ENCODE results near the gene EIF3J.

Gene EIF3J

GRCh38 chr15:44565387-44566154 lies 28.6 kb downstream of the EIF3J start:
- Histone ChIP-seq H3K9me2 (replicated peaks; ENCODE audit: low read depth, low read length) (no peaks in the 10 kb centered on the region), H3K9ac (ENCODE audit: low read depth, low read length, poor library complexity, severe bottlenecking) (no peak overlapping the region), H3K4me2 (ENCODE audit: low read depth, low read length, poor library complexity, severe bottlenecking) (no peak overlapping the region), H3K4me3 (ENCODE audit: low read length, poor library complexity, severe bottlenecking) (no peak overlapping the region), H4K20me1 (ENCODE audit: insufficient read depth, low read length, poor library complexity, severe bottlenecking) (no peaks in the 10 kb centered on the region), H3F3A (ENCODE audit: low read depth) (no peaks in the 10 kb centered on the region), H3K36me3 (ENCODE audit: insufficient read depth, low read length) (peaks cover 78% of the 10 kb centered on the region), H2AFZ (ENCODE audit: low read length) (no peak overlapping the region), H3K27me3 (ENCODE audit: insufficient read depth, low read length, poor library complexity, severe bottlenecking) (no peaks in the 10 kb centered on the region), H3K9me3 (ENCODE audit: insufficient read depth, low read depth, low read length) (peaks cover 9% of the 10 kb centered on the region), H3K79me2 (ENCODE audit: insufficient read depth, low read length) (no peaks in the 10 kb centered on the region), H3K4me1 (ENCODE audit: insufficient read depth, low read length, poor library complexity, severe bottlenecking) (peaks cover 2% of the 10 kb centered on the region)
- TF ChIP-seq EZH2phosphoT487 (IDR thresholded peaks at IDR 0.05; ENCODE audit: borderline replicate concordance) = no peak
- no peak for TF ChIP-seq CTCF (conservative IDR thresholded peaks at IDR 0.05; ENCODE audit: low read length)

- H2AFZ ChIP-seq (ENCODE audit: low read length) = no peak overlapping the region
- peaks cover 9% of the 10 kb centered on the region for H3K9me3 ChIP-seq (ENCODE audit: insufficient read depth, low read depth, low read length)
- no peak for TF ChIP-seq EZH2phosphoT487 (IDR thresholded peaks at IDR 0.05; ENCODE audit: borderline replicate concordance)
- no peak for TF ChIP-seq CTCF (conservative IDR thresholded peaks at IDR 0.05; ENCODE audit: low read length)
- H3K79me2 ChIP-seq (ENCODE audit: insufficient read depth, low read length) = no peaks in the 10 kb centered on the region
- peaks cover 72% of the 10 kb centered on the region for H3K36me3 ChIP-seq (ENCODE audit: insufficient read depth, low read length)
- no peak overlapping the region for H3K4me3 ChIP-seq (ENCODE audit: low read length, poor library complexity, severe bottlenecking)
- H4K20me1 ChIP-seq (ENCODE audit: insufficient read depth, low read length, poor library complexity, severe bottlenecking) = no peaks in the 10 kb centered on the region
- no peak overlapping the region for H3K4me2 ChIP-seq (ENCODE audit: low read depth, low read length, poor library complexity, severe bottlenecking)
- no peaks in the 10 kb centered on the region for H3K9me2 ChIP-seq (replicated peaks; ENCODE audit: low read depth, low read length)
- H3K9ac ChIP-seq (ENCODE audit: low read depth, low read length, poor library complexity, severe bottlenecking) = no peak overlapping the region
- H3K27me3 ChIP-seq (ENCODE audit: insufficient read depth, low read length, poor library complexity, severe bottlenecking) = no peaks in the 10 kb centered on the region
- H3F3A ChIP-seq (ENCODE audit: low read depth) = no peaks in the 10 kb centered on the region
- H3K4me1 ChIP-seq (ENCODE audit: insufficient read depth, low read length, poor library complexity, severe bottlenecking) = no peaks in the 10 kb centered on the region
Observed at GRCh38 chr15:44566155-44566540, 29.2 kb downstream of the EIF3J start.

GRCh38 chr15:44568338-44568737 lies 31.4 kb downstream of the EIF3J start:
- H3F3A ChIP-seq (ENCODE audit: low read depth) = no peaks in the 10 kb centered on the region
- no peak overlapping the region for H2AFZ ChIP-seq (ENCODE audit: low read length)
- H3K9me3 ChIP-seq (ENCODE audit: insufficient read depth, low read depth, low read length) = peaks cover 9% of the 10 kb centered on the region
- no peaks in the 10 kb centered on the region for H3K79me2 ChIP-seq (ENCODE audit: insufficient read depth, low read length)
- no peak overlapping the region for H3K9ac ChIP-seq (ENCODE audit: low read depth, low read length, poor library complexity, severe bottlenecking)
- H4K20me1 ChIP-seq (ENCODE audit: insufficient read depth, low read length, poor library complexity, severe bottlenecking) = no peaks in the 10 kb centered on the region
- H3K36me3 ChIP-seq (ENCODE audit: insufficient read depth, low read length) = peaks cover 56% of the 10 kb centered on the region
- no peaks in the 10 kb centered on the region for H3K9me2 ChIP-seq (replicated peaks; ENCODE audit: low read depth, low read length)
- TF ChIP-seq CTCF (conservative IDR thresholded peaks at IDR 0.05; ENCODE audit: low read length) = no peak
- TF ChIP-seq EZH2phosphoT487 (IDR thresholded peaks at IDR 0.05; ENCODE audit: borderline replicate concordance) = no peak
- H3K4me1 ChIP-seq (ENCODE audit: insufficient read depth, low read length, poor library complexity, severe bottlenecking) = no peaks in the 10 kb centered on the region
- no peaks in the 10 kb centered on the region for H3K27me3 ChIP-seq (ENCODE audit: insufficient read depth, low read length, poor library complexity, severe bottlenecking)
- H3K4me2 ChIP-seq (ENCODE audit: low read depth, low read length, poor library complexity, severe bottlenecking) = no peak overlapping the region
- H3K4me3 ChIP-seq (ENCODE audit: low read length, poor library complexity, severe bottlenecking) = no peak overlapping the region

All from Loucy (cell line).